ENCODE results near the gene NUDT3.

NUDT3 gene

GRCh38 chr6:34317882-34318498 lies 74.5 kb downstream of the NUDT3 start:
- H3K27ac Mint-ChIP-seq = no peak overlapping the region
- no peaks in the 10 kb centered on the region for H3K9me3 Mint-ChIP-seq (ENCODE audit: low read depth)
- H3K27me3 Mint-ChIP-seq = no peaks in the 10 kb centered on the region
- peaks cover 11% of the 10 kb centered on the region for H3K36me3 Mint-ChIP-seq
- peaks cover 50% of the 10 kb centered on the region for H3K4me1 Mint-ChIP-seq (ENCODE audit: low read depth)
- no peak overlapping the region for H3K4me3 Mint-ChIP-seq

DNA sequence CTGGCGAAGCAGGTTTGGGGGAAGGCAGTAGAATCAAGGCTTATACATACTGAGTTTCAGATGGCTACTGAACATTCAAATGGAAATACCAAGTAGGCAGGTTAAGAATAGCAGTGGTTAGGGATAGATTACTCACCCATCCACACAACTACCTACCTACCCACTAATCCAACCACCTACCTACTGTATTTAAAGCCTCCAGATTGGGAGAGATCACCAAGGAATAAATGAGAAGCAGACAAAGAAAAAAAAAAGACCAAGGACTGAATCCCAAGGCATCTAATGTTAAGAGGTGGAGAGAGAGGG lies 75.3 kb downstream of the NUDT3 start:
- Mint-ChIP-seq H3K36me3 (peaks cover 4% of the 10 kb centered on the region), H3K27ac (peak overlapping the region; percentile 46), H3K9me3 (ENCODE audit: low read depth) (no peaks in the 10 kb centered on the region), H3K4me3 (no peak overlapping the region), H3K4me1 (ENCODE audit: low read depth) (peaks cover 50% of the 10 kb centered on the region), H3K27me3 (no peaks in the 10 kb centered on the region)

GRCh38 chr6:34316431-34317171 lies 75.9 kb downstream of the NUDT3 start:
- no peaks in the 10 kb centered on the region for H3K27me3 Mint-ChIP-seq
- H3K36me3 Mint-ChIP-seq = peaks cover 4% of the 10 kb centered on the region
- H3K4me1 Mint-ChIP-seq (ENCODE audit: low read depth) = peaks cover 49% of the 10 kb centered on the region
- H3K4me3 Mint-ChIP-seq = peak overlapping the region; percentile 60
- H3K27ac Mint-ChIP-seq = peak overlapping the region; percentile 46
- no peaks in the 10 kb centered on the region for H3K9me3 Mint-ChIP-seq (ENCODE audit: low read depth)

GRCh38 chr6:34315780-34316179 lies 76.7 kb downstream of the NUDT3 start:
- peak overlapping the region; percentile 46 for H3K27ac Mint-ChIP-seq
- H3K36me3 Mint-ChIP-seq = peaks cover 4% of the 10 kb centered on the region
- peaks cover 52% of the 10 kb centered on the region for H3K4me1 Mint-ChIP-seq (ENCODE audit: low read depth)
- H3K27me3 Mint-ChIP-seq = no peaks in the 10 kb centered on the region
- no peaks in the 10 kb centered on the region for H3K9me3 Mint-ChIP-seq (ENCODE audit: low read depth)
- peak overlapping the region; percentile 60 for H3K4me3 Mint-ChIP-seq

DNA sequence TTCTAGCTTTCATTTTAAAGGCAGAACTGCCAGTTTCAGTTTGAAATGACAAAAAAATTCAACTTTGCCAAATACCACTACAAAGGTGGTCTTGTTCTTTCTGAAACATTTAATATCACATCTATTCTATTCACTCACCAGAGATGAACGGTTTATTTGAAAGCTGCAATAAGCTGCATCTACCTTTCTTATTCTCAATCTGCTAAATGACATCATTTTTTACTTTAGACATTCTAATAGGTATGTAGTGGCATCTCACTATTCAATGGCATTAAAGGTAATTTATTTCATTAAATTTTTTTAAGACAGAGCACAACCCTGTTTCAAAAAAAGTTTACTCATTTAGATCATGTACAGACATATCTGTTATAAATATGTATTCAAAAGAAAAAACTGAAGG lies 77.2 kb downstream of the NUDT3 start:
- Mint-ChIP-seq H3K36me3 (peaks cover 4% of the 10 kb centered on the region), H3K4me3 (peak overlapping the region; percentile 60), H3K27ac (peak overlapping the region; percentile 46), H3K4me1 (ENCODE audit: low read depth) (peaks cover 52% of the 10 kb centered on the region), H3K27me3 (no peaks in the 10 kb centered on the region), H3K9me3 (ENCODE audit: low read depth) (no peaks in the 10 kb centered on the region)

DNA sequence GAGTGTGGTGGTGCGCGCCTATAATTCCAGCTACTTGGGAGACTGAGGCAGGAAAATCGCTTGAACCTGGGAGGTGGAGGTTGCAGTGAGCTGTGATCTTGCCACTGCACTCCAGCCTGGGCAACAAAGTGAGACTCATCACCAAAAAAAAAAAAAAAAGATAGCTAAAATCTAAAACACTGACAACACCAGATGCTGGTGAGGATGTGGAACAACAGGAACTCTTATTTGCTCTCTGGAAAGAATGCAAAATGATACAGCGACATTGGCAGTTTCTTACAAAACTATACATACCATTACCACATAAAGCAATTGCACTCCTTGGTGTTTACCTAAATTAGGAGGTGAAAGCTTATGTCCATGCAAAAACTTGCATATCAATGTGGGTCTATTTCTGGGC lies 80.2 kb downstream of the NUDT3 start:
- Mint-ChIP-seq H3K4me1 (ENCODE audit: low read depth) (peaks cover 40% of the 10 kb centered on the region), H3K36me3 (peaks cover 4% of the 10 kb centered on the region), H3K27me3 (no peaks in the 10 kb centered on the region), H3K4me3 (no peak overlapping the region), H3K9me3 (ENCODE audit: low read depth) (no peaks in the 10 kb centered on the region), H3K27ac (no peak overlapping the region)

DNA sequence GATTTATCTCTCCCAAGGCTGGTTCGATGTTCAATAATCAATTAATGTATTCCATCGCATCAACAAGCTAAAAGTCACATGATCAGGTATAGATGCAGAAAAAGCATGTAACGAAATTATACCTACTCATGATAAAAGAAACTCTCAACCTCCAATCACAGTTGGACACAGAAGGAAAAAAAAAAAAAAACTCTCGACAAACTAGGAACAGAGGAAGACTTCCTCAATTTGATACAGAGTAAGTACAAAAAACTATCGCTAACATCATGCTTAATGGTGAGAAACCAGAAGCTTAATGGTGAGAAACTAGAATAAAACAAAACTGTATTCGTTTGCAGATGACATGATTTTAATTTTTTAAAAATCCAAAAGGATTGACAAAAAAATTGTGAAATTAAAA lies 81.7 kb downstream of the NUDT3 start:
- no peaks in the 10 kb centered on the region for H3K9me3 Mint-ChIP-seq (ENCODE audit: low read depth)
- no peak overlapping the region for H3K27ac Mint-ChIP-seq
- H3K4me1 Mint-ChIP-seq (ENCODE audit: low read depth) = peaks cover 25% of the 10 kb centered on the region
- peaks cover 4% of the 10 kb centered on the region for H3K36me3 Mint-ChIP-seq
- no peak overlapping the region for H3K4me3 Mint-ChIP-seq
- H3K27me3 Mint-ChIP-seq = no peaks in the 10 kb centered on the region

- Mint-ChIP-seq H3K27me3 (no peaks in the 10 kb centered on the region), H3K27ac (no peak overlapping the region), H3K4me1 (ENCODE audit: low read depth) (peaks cover 14% of the 10 kb centered on the region), H3K36me3 (peaks cover 4% of the 10 kb centered on the region), H3K4me3 (no peak overlapping the region), H3K9me3 (ENCODE audit: low read depth) (no peaks in the 10 kb centered on the region)
Observed at GRCh38 chr6:34308483-34308882, 84.0 kb downstream of the NUDT3 start.

DNA sequence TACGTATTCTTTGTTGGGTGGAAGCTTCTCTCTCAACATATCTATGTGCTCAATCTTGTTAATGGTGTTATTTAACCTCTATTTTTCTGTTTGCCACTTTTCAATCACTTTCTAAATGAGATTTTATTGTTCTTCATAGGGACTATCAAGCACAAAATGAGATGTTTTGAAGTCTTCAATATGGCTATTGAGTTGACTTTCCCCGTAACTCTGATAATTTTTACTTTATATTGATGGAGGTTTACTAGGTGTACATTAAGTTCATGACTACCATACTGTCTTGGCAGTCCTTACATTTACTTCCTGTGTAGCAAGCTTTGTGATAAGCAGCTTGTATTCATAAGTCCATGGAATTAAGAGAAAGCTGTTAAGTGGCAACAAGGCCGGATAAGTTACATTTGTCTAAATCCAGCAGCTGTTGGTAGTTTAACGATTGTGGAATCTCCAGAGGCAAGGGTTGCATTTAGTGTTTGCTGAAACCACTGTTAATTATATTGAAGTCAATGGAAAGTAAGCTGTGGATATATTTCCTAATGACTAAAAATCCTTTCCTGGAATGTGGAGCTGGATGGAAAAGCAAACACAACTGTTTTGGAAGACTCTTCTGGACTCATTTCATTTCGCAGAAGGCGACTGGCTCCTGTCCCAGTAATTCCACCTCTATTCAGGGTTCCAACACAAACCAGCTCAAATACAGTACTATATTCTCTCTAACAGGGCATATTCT lies 86.3 kb downstream of the NUDT3 start:
- Mint-ChIP-seq H3K36me3 (no peaks in the 10 kb centered on the region), H3K9me3 (ENCODE audit: low read depth) (no peaks in the 10 kb centered on the region), H3K27me3 (no peaks in the 10 kb centered on the region), H3K4me3 (no peak overlapping the region), H3K27ac (no peak overlapping the region), H3K4me1 (ENCODE audit: low read depth) (peaks cover 8% of the 10 kb centered on the region)

DNA sequence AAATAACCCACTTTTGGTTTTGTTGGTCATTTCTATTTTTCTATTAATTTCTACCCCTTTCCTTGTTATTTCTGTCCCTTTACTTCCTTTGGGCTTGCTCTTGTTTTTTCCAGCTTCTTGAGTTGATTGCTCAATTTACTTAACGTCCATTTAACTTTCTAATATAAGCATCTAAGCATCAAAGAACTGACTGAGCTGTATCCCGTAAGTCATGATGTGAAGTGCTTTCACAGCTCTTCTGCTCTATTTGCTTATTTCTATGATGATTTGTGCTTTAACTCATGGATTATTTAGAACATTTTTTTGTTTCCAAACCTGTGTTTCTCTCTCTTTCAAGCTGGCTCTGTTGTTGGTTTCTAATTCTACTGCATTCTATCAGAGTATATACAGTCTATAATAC lies 87.0 kb downstream of the NUDT3 start:
- H3K27me3 Mint-ChIP-seq = no peaks in the 10 kb centered on the region
- H3K4me1 Mint-ChIP-seq (ENCODE audit: low read depth) = peaks cover 8% of the 10 kb centered on the region
- no peak overlapping the region for H3K27ac Mint-ChIP-seq
- H3K4me3 Mint-ChIP-seq = no peak overlapping the region
- H3K36me3 Mint-ChIP-seq = no peaks in the 10 kb centered on the region
- no peaks in the 10 kb centered on the region for H3K9me3 Mint-ChIP-seq (ENCODE audit: low read depth)

- Mint-ChIP-seq H3K4me3 (no peak overlapping the region), H3K36me3 (no peaks in the 10 kb centered on the region), H3K27me3 (no peaks in the 10 kb centered on the region), H3K27ac (no peak overlapping the region), H3K9me3 (ENCODE audit: low read depth) (no peaks in the 10 kb centered on the region), H3K4me1 (ENCODE audit: low read depth) (peaks cover 8% of the 10 kb centered on the region)
Observed at GRCh38 chr6:34304164-34304563, 88.3 kb downstream of the NUDT3 start.

- Mint-ChIP-seq H3K27ac (no peak overlapping the region), H3K4me3 (no peak overlapping the region), H3K4me1 (ENCODE audit: low read depth) (peaks cover 2% of the 10 kb centered on the region), H3K27me3 (no peaks in the 10 kb centered on the region), H3K36me3 (no peaks in the 10 kb centered on the region), H3K9me3 (ENCODE audit: low read depth) (no peaks in the 10 kb centered on the region)
Observed at GRCh38 chr6:34302929-34303328, 89.5 kb downstream of the NUDT3 start.

- H3K4me3 Mint-ChIP-seq = no peak overlapping the region
- no peaks in the 10 kb centered on the region for H3K36me3 Mint-ChIP-seq
- no peaks in the 10 kb centered on the region for H3K27me3 Mint-ChIP-seq
- H3K27ac Mint-ChIP-seq = no peak overlapping the region
- no peaks in the 10 kb centered on the region for H3K9me3 Mint-ChIP-seq (ENCODE audit: low read depth)
- H3K4me1 Mint-ChIP-seq (ENCODE audit: low read depth) = peaks cover 3% of the 10 kb centered on the region
Observed at GRCh38 chr6:34301408-34301807, 91.1 kb downstream of the NUDT3 start.

DNA sequence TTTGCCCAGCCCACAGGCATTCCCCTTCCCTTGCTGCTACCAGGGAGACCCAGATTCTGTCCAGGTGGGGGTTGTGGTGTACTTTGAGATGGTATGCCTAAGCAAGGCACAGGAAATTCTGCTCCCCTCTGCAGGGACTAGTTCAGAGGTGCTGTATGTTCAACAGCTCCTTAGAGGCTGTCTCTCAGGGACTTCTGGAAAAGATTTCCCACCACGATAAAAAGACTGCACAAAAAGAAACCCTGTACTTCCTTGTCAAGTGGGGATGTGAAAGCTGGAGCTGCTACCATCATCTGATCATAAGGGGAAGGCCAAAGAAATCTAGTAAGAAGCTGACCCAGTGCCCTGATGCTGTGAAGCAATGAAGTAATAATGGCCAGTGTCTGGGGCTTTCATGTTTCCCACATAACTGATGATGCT lies 92.1 kb downstream of the NUDT3 start:
- Mint-ChIP-seq H3K4me1 (ENCODE audit: low read depth) (peaks cover 7% of the 10 kb centered on the region), H3K27ac (no peak overlapping the region), H3K9me3 (ENCODE audit: low read depth) (no peaks in the 10 kb centered on the region), H3K4me3 (no peak overlapping the region), H3K36me3 (peaks cover 2% of the 10 kb centered on the region), H3K27me3 (no peaks in the 10 kb centered on the region)

DNA sequence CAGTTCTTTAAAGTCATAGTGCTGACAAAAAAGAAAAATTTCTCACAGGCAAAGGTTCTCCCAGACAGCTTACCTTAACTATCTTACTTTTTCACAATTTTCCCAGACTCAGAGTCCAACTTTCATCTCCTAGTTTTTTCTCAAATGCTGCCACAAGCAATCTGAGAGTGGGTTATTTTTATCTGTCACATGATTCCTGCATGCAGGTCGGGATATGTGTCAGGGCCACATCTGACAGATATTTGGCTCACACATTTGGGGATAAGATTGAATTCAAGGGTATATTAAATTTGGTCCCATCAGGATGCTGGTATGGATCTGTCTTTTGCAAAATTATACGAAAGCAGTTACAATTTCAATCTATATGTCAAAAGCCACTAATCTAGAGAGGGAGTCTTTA lies 93.5 kb downstream of the NUDT3 start:
- peaks cover 7% of the 10 kb centered on the region for H3K4me1 Mint-ChIP-seq (ENCODE audit: low read depth)
- no peaks in the 10 kb centered on the region for H3K9me3 Mint-ChIP-seq (ENCODE audit: low read depth)
- H3K36me3 Mint-ChIP-seq = peaks cover 2% of the 10 kb centered on the region
- no peaks in the 10 kb centered on the region for H3K27me3 Mint-ChIP-seq
- H3K27ac Mint-ChIP-seq = no peak overlapping the region
- H3K4me3 Mint-ChIP-seq = no peak overlapping the region
